Measurements from ENCODE around the gene GRK2.

- TF ChIP-seq GATA2 (IDR thresholded peaks at IDR 0.05; ENCODE audit: low read depth, low read length) (no peak), GATA3 (IDR thresholded peaks at IDR 0.05; ENCODE audit: low read depth, low read length) (no peak)
Measured at GRCh38 chr11:67260406-67260805, 5.9 kb upstream of the GRK2 start.

Data from SH-SY5Y (cell line).